Stimulated activated CD8-positive, alpha-beta memory T cell treated with anti-CD3 and anti-CD28 coated beads, Interleukin-2, amount 100 ng/mL, for 48 hours (primary cell): ENCODE data around the gene CAMTA1.
"Not testable (repeated sequence)": the region's sequence is repeated elsewhere in the genome, so short reads cannot be mapped to it uniquely, and the experiment has no call there.

Source experiments
- DNase-seq, 2 donors: peaks; one replicate each; pipeline ENCODE4 v3.0.0-alpha.2; 2020; ENCODE audit warnings: low read depth in 2 of 2

The CAMTA1 gene

DNA sequence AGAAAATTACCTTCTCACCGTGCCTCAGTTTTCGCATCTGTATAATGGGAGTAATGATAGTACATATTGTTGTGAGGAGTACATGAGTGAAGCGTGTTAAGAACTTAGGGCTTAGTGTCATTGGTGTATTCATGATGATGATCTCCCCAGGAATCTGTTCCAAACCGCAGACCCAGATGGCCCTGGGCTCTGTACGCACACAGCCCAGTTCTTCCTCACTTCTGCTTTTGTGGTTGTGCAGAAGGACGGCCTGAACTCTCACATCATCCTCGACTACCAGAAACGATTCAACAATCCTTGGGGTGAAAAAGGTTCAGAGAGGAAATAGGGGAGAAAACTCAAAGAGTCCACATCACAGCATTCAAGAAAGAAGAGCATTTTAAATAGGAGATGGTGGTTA is 323.0 kb downstream of the CAMTA1 start:
- DNase-seq, result no peak

DNA sequence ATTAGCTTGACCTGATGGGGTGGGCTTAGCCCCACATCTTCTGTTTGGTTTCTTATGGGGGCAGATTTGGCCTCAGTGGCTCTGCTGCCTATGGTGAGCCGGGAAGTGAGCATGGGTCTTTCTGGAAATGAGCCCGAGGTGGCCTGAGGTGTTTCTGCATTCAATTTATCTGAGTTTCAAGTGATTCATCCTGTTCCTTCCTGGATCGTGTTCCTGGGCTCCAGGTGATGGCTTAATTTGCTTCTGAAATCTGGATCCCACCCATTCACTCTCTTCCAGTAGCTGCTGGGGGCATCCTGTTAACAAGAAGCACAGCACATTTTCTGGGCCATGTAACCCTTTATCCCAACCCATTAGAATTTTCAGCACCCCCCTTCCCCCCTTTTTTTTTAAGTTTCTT is 324.6 kb downstream of the CAMTA1 start:
- DNase-seq, result no peak

DNA sequence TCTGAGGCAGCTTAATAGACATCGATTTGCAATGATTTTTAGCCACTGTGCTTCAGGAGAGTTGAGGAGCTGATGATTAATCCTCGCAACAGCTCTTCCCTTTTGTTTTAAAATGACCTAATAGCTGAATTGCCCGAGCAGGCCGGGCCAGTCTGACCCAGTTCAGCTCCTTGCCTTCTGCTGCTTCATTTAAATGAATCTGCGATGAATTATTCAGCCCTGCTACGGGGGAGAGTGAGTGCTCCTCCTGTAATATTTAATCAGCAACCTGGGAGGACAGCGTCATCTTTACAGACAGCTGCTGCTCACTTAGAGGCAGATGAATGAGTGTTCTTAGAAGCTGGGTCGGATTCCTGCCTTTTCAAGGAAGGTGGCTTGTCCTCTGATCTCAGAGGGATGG is 325.1 kb downstream of the CAMTA1 start:
- no peak for DNase-seq

DNA sequence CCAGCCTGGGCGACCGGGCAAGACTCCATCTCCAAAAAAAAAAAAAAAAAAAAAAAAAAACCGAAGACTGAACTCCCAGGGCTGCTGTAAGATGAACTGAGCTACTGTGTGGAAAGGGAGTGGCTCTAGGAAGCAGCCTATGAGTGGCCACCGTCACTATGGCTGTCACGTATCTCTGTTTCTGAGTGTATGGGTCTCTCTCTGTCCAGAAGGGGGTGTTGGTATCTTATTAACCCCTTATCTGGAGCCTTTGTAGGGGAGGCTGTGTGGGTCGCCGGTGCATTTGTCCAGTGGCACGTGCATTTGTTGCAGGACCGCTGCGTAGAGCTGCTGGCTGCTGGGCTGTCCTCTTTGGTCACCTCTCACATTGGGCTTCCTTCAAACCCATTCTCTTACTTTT is 326.6 kb downstream of the CAMTA1 start:
- DNase-seq, result no peak

DNA sequence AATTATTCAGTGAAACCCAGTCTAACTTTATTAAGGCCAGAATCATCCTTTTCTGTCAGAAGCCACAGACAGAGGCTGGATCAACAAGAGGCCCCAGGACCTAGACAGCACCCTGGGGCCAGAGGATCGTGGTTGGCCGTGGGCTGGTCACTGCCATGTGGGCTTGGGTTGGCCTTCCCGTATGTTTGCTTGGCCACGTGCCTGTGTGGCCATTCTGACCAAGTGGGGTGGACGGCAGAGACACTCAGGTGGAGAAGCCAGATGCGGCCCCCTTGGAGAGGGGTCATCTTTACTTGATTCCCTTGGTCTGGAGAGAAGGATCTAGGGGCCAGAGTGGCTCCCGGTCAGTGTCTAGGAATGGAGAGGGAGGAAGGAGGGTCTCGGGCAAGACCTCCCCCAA is 327.9 kb downstream of the CAMTA1 start:
- no peak for DNase-seq

DNA sequence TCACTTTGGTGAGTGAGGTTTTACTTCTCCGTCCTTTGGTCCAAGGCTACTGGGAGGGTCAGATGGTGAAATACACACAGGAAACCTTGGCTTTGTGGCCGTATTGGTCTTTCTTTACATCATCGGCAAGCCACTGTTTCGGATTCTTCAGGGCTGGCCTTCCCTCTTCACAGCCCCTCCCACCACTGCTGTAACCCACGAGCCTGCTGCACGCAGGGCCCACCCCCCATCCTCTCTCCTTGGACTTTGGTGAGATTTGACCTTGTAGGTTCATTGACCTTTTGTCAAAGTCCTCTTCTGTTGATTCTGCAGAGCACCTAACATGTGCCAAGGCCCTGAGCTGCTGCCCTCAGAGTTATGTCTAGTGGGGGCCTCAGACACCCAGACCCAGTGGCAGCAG is 328.6 kb downstream of the CAMTA1 start:
- no peak for DNase-seq

DNA sequence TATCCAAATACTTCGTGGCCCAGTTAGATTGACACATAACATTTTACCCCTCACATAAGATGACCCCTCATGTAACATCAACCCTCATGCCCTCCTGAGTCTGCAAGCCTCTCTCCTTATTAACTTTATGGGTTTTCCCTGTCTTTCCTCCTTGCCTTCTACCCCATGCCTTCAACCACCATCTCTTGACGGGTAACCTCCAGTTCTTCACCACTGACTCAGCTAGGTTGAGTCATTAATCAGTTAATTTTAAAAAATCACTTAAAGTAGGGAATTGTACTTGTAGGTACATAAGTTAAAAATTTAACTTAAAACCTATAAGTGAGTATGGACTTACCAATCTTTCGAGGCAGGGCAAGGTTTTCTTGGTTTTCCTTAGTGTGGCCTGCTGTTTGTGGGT is 330.7 kb downstream of the CAMTA1 start:
- DNase-seq, result no peak

DNA sequence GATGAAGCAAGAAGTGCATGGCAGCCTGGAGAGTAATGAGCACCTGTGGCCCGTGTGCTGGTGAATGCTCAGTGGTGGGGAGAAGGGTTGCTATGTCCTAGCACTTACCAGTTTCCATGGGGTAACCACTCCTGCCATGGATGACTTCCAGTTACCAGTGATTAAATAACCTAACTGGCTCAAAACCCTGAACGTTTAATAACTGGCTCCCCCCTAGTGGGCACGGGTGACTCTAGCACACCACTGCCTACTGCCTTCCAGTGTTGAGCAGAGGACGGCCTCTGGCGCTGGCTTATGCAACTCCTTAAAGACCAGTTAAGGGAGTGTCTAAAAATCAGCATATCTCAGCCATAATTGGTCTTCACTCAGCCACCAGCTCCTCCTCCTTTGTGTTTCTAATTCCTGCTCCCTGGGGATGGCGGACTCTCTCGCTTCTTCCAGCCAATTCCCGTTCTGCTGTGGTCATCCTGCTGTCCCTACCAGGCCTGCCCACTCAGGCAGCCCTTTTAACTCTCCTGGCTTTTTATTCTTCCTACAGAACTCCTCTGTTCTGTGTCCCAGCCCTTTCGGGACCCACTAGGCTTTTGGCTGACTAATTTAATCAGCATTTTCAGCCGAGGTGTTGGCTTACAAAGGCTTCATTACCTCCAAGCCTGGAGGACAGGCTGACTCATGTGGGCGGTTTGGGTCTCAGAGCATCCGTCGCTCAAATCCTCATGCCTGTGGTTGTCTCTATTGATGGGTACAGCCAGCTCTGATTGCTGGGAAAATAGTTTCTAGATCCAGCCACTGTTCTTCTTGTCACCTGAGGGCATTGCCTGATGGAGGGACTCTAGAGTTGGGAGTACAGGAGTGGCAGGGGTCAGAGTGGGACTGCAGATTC is 332.4 kb downstream of the CAMTA1 start:
- DNase-seq, result no peak

DNA sequence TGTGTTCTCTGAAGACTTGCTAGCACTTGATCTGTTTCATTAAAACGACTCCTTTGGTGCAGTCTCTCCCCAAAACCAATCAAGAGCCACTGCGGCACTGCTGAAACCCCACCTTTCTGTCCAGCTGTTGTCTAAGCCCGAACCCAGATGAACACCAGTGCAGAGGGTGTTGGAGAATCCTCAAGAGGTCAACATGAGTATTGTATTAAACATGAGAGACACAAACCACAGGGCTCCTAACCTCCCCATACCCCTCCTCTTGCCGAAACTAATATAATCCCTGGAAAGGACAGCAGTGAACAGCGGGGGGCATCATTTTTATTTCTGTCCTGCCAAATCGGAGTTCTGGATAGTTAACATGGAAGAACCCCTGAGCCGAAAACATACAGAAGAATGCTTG is 333.9 kb downstream of the CAMTA1 start:
- DNase-seq, result no peak

DNA sequence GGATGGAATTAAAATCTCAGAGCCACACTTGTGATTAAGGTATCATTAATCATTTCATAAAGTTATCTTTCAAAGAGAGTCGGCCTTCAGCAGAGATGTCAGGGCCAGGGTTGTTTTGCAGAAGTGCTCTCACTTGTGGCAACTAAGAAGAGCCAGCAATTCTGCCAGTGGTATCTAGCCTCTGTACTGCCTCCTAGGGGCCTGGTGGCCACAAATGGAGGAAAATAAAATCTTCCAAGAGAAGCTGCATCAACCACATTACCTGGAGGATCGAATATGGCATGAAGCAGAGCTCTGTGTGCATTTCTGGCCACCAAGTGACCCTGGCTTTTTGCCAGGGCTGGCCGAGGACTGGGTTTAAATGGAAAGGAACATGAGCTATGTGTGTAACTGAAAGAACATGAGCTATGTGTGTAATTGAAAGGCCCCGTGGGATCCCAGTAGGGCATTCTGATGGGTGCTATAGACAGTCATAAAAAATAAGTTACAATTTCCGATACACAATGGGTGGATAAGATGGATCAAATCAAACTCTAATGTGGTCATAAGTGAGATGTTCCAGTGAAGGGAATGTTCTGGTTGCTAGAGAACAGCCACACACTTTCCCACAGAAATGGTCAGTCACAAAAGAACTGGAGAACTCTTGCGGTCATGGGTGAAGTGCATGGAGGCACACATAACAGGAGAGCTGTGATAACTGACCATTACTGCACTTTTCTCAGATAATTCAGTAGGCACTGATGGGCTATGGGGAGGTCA is 335.8 kb downstream of the CAMTA1 start:
- no peak for DNase-seq

DNA sequence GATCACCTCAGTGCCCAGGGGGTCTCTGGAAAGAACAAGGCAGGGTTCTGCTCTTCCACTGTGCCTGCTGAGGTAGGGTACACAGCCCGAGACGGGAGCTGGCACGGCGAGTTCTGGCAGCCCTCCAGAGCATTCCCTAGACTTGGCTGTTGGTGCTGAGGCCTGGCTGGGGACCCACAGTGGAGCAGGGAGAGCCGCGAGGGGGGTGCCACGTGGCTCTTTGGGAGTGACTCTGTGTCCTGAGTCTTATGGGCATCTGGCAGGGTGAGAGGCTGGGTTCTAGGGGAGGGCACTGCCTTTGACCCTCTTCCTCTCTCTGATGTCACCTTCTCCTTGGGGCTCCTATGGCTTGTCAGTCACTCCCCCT is 336.4 kb downstream of the CAMTA1 start:
- no peak for DNase-seq

DNA sequence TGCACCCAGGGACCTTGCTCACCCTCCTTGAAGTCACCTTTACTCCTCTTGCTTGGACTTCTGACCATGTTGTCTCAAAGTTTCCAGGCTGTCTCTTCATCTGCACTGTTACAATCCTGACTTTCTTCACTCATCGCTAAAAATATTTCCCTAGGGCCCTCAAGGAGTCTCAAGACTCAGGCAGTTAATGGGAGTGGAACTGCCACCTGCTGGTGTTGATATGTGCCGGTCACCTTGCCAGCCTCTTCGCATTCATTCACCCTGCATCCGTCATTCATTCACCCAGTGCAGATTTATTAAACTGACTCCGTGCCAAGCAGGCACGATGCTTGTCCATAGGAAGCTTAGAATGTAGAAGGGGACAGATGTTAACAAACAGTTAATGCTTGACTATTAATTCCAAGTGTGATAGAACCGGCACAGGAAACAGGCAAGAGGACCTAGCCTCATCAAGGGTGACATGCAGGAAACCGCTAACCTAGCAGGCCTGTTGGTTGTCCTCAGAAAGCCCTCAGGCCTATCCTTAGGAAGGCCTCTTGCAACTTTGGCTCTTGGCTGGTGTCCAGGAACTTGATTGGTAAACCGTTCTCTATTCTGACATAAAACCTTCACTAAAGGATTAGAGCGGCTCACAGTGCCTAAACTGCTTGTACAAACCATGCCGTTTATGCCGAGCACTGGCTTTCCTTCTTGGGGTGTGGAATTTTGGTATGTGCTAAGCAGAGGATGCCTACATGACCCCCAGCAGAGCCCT is 342.2 kb downstream of the CAMTA1 start:
- DNase-seq, result no peak

DNA sequence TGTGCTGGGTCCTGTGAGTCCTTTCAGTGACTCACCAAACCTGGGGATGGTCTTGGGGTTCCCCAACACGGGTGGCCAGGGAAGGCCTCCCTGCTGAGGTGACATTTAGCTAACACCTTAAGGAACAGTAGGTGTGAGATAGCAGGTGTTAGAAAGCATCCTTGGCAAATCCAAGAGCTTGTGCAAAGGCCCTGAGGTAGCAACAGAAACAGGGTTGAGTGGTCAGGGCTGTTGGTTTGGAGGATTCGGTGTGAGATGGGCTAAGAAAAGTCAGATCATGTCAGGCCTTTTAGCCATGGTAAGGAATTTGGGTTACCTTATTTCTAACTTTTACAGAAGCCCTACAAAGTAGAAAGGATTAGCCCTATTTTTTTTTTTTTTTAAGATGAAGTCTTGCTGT is 343.0 kb downstream of the CAMTA1 start:
- no peak for DNase-seq

DNA sequence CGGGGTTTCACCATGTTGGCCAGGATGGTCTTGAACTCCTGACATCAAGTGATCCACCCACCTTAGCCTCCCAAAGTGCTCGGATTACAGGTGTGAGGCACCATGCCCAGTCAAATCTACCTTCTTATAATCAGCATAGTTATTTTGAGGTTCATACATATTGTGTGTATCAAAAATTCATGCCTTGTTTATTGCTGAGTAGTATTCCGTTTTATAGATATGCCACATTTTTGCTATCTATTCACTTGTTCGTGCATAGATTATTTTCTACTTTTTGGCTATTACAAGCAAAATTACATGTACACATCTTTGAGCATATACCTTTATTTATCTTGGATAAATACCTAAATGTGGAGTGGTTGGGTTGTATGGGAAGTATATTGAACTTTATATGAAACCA is 344.9 kb downstream of the CAMTA1 start:
- DNase-seq, result no peak

DNA sequence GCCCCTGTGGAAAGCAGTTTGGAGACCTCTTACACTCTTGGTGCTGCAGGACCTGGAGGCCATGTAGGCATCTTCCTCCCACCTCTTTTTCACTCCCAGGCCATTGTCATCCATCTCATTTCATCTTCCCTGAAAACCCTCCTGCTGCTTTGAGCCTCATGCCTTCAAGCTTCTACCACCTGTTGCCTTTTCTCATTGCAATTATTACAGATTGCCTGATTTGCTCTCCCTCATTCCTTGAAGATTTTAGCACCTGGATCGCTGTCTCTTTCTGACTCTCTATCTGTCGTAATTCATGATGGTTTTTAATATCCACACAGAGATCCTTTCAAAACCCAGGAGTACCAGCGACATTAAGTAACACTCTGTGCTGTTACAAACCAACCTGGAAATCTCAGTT is 350.2 kb downstream of the CAMTA1 start:
- DNase-seq, result no peak

DNA sequence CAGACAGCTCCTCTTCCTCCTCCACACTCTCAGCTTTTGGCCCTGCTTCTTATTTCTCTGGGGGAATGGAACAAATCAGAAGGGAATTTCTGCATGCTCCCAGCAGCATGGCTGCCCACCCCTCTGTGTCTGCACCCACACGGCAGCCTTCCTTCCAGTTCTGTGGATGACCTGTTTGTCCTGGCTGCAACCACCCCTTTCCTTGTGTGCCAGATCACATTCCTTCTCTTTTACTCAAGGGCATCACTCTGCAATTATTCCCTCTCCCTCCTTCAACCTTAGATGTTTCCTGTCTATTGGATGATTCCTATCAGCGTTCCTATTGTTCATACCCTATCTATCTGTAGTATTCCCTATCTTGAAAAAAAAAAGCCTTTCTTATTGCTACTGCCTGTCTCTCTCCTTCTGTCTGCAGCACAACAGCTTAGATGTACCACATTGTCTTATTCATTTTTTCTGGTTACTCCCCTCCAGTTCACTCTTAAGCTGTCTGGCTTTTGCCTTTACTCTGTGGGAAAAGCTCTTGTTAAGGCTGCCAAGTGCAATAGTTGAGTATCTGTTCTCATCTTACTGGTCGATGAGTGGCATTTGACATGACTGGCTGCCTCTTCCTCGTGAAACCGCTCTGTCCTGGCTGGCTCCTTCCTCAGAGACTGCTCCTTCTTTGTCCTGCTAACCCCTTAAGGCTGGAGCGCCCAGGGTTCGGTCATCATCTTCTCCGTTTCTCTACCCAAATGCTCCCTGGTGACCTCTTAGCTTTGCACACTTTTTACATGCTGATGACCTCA is 351.1 kb downstream of the CAMTA1 start:
- DNase-seq, result no peak

DNA sequence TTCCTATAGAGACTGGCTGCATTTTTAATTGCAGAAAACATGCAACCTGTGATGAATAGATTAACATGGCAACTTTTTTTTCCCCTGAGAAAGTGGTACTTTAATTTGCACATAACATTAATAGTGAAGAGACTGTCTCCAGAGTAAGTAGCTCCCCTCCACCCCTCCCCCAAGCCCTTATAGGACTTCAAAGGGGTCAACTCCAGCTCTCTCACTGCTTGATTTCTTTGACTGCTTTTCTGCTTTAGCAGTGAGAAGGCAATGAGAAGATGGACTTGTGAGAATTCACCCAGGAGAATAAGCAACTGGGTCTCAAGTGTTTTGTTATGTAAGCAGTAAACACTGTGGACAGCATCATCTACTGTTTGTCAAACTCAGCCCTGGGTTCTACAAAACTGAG is 355.0 kb downstream of the CAMTA1 start:
- DNase-seq, result no peak

DNA sequence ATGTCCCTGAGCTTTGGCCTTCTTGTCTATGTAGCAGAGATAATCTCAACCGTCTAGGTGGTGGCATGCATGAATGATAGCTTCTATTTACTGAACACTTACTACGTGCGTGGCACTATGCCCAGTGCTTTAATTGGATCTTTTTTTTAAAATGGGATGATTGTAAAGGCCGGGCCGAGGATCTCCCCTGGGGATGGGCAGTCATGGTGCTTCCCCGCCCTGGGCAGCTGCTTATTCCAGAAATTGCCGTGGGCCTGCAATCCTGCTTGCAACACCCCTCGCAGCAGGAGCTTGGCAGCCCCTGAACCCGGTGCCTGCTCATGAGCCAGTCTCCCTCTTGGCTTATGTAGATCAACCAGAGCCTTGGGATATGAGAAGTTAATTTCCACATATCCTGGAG is 360.7 kb downstream of the CAMTA1 start:
- DNase-seq, result no peak

DNA sequence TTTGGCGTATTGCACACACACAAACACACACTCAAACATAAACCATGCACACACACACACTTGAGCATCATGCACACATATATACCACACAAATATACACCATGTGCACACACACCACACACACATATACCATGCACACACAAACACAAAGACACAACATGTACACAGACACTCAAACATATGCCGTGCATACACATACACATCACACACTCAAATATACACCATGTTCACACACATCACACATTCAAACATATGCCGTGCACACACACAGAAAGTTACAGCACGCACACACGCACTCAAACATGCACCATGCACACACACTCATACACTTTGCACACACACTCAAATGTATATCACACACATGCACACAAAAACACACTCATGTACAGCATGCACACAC is 361.5 kb downstream of the CAMTA1 start:
- no peak for DNase-seq

DNA sequence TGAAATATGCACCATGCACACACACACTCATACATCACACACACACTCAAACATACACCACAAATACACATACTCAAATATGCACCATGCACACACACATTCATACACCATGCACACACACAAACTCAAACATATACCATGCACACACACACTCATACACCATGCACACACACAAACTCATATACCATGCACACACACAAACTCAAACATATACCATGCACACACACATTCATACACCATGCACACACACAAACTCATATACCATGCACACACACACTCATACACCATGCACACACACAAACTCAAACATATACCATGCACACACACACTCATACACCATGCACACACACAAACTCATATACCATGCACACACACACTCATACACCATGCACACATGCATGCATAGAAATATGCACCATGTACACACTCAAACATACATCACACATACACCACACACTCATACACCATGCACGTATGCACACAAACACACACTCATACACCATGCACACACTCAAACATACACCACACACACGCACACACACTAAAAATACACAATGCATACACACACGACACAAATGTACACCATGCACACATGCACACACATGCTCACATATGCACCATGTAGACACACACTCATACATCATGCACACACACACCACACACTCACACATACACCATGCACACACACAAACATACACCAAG is 362.5 kb downstream of the CAMTA1 start:
- not testable (repeated sequence) for DNase-seq
